ENCODE measurements around the gene HOXD12.

The HOXD12 gene

GRCh38 chr2:176150584-176151441 lies 51.2 kb downstream of the HOXD12 start:
- no peak for DNase-seq

DNA sequence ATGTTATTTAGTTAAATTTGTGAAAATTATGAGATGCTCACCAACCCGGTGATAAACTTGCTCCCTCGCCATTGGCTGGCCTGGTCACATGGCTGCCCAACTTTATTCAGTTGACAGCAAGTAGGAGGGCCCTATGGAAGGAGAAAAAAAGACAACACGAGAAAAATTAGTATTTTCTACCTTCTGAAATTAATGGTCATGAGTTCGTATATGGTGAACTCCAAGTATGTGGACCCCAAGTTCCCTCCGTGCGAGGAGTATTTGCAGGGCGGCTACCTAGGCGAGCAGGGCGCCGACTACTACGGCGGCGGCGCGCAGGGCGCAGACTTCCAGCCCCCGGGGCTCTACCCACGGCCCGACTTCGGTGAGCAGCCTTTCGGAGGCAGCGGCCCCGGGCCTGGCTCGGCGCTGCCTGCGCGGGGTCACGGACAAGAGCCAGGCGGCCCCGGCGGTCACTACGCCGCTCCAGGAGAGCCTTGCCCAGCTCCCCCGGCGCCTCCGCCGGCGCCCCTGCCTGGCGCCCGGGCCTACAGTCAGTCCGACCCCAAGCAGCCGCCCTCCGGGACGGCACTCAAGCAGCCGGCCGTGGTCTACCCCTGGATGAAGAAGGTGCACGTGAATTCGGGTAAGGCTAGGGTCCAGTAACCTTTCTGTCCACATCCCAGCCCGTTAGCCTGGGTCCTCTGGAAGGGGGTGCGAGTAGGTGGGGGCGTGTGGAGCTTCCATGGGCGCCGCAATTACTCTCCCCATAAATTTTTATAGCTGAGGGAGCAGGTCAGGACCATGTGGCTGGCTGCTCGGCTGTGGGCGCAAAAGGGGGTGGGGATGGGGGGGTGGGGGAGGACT lies 52.1 kb downstream of the HOXD12 start, which contains the start of gene HOXD4:
HOXD4 (plus strand) TSS at position 109 of the 846 bp plus-strand sequence; CDS start at position 193, 84 bp downstream.
- no peak for DNase-seq
